Neural cell (in vitro differentiated cells): ENCODE measurements around the gene ATN1. TPM values are rescaled to one million over a fixed set of nuclear protein-coding genes. Genes with fewer than 3 reads are reported as not detected.

ENCODE experiments used
- H2AFZ ChIP-seq: fragments of 200-600, 300-800 bp; sonication (generic), shearing (Covaris generic); 2 replicates; pipeline ENCODE4 v1.6.0; 2014; ENCODE audit warnings: low read depth, mild to moderate bottlenecking, antibody characterized with exemption, low read length, moderate library complexity
- H3F3A ChIP-seq: fragments of 200-600 bp; shearing (Covaris generic); 2 replicates; pipeline ENCODE4 v1.6.1; 2016; ENCODE audit warnings: mild to moderate bottlenecking, moderate library complexity, mixed read lengths, antibody characterized with exemption, low read length; ENCODE audit not compliant: insufficient read depth, poor library complexity, severe bottlenecking
- H3K27ac ChIP-seq: fragments of 200-600, 300-800 bp; sonication (generic), shearing (Covaris generic); 2 replicates; pipeline ENCODE4 v1.5.1; 2014; ENCODE audit warnings: mild to moderate bottlenecking, low read length, moderate library complexity
- H3K27me3 ChIP-seq: fragments of 300-800, 200-600 bp; sonication (generic), shearing (Covaris generic); 2 replicates; pipeline ENCODE4 v1.6.0; 2014; ENCODE audit warnings: mild to moderate bottlenecking, low read depth, low read length, moderate library complexity; ENCODE audit not compliant: insufficient read depth
- H3K36me3 ChIP-seq: fragments of 300-800, 200-600 bp; sonication (generic), shearing (Covaris generic); 2 replicates; pipeline ENCODE4 v1.5.1; 2014; ENCODE audit warnings: mild to moderate bottlenecking, antibody characterized with exemption, low read length, moderate library complexity; ENCODE audit not compliant: insufficient read depth
- H3K4me2 ChIP-seq: fragments of 300-800, 200-600 bp; sonication (generic), shearing (Covaris generic); 2 replicates; pipeline ENCODE4 v1.6.0; 2014; ENCODE audit warnings: mild to moderate bottlenecking, low read length
- H3K4me3 ChIP-seq: fragments of 300-800, 200-600 bp; sonication (generic), shearing (Covaris generic); 2 replicates; pipeline ENCODE4 v1.5.1; 2014; ENCODE audit warnings: mild to moderate bottlenecking, low read length, moderate library complexity
- H3K79me2 ChIP-seq: fragments of 200-600 bp; shearing (Covaris generic); replicated peaks from 2 replicates; pipeline ENCODE4 v1.6.0; 2014; ENCODE audit warnings: mild to moderate bottlenecking, low read length, moderate library complexity; ENCODE audit not compliant: insufficient read depth
- H3K9ac ChIP-seq: fragments of 300-800, 200-600 bp; sonication (generic), shearing (Covaris generic); 2 replicates; pipeline ENCODE4 v1.6.1; 2016; ENCODE audit warnings: mild to moderate bottlenecking, low read length, mixed read lengths
- H3K9me2 ChIP-seq: fragments of 200-600 bp; shearing (Covaris generic); 2 replicates; pipeline ENCODE4 v1.6.1; 2016; ENCODE audit warnings: mild to moderate bottlenecking, low read length, mixed read lengths; ENCODE audit not compliant: insufficient read depth
- H3K9me3 ChIP-seq: fragments of 200-600, 300-800 bp; sonication (generic), shearing (Covaris generic); 2 replicates; pipeline ENCODE4 v1.6.1; 2016; ENCODE audit warnings: mild to moderate bottlenecking, mixed run types, low read length, moderate library complexity, mixed read lengths
- H4K20me1 ChIP-seq: fragments of 200-600 bp; shearing (Covaris generic); 2 replicates; pipeline ENCODE4 v1.6.1; 2016; ENCODE audit warnings: mild to moderate bottlenecking, mixed run types; ENCODE audit not compliant: insufficient read depth
- EP300 ChIP-seq: fragments of 450-650 bp; conservative IDR thresholded peaks from 2 replicates; pipeline ENCODE4 v1.6.1; 2014; ENCODE audit warnings: antibody characterized with exemption, mild to moderate bottlenecking, moderate library complexity; ENCODE audit not compliant: poor library complexity, severe bottlenecking
- EZH2 ChIP-seq: fragments of 200-600, 300-800 bp; shearing (Covaris generic), sonication (generic); IDR thresholded peaks from 2 replicates; pipeline ENCODE4 v1.6.1; 2014; ENCODE audit warnings: antibody characterized with exemption, low read length, borderline replicate concordance, mild to moderate bottlenecking; ENCODE audit not compliant: insufficient read depth, poor library complexity, severe bottlenecking
- MXI1 ChIP-seq: fragments of 450-650 bp; conservative IDR thresholded peaks from 2 replicates; pipeline ENCODE4 v1.6.1; 2014; ENCODE audit warnings: antibody characterized with exemption, mild to moderate bottlenecking; ENCODE audit not compliant: poor library complexity, severe bottlenecking
- POLR2AphosphoS5 ChIP-seq: IDR thresholded peaks from 2 replicates; pipeline ENCODE4 v1.6.1; 2012
- RAD21 ChIP-seq: fragments of 450-650 bp; conservative IDR thresholded peaks from 2 replicates; pipeline ENCODE4 v1.6.1; 2014; ENCODE audit warnings: antibody characterized with exemption, mild to moderate bottlenecking, moderate library complexity
- SMC3 ChIP-seq: fragments of 450-650 bp; conservative IDR thresholded peaks from 2 replicates; pipeline ENCODE4 v1.6.1; 2014; ENCODE audit warnings: antibody characterized with exemption, mild to moderate bottlenecking, moderate library complexity; ENCODE audit not compliant: poor library complexity
- TAF1 ChIP-seq: IDR thresholded peaks from 2 replicates; pipeline ENCODE4 v1.6.1; 2012; ENCODE audit warnings: low read depth
- polyA plus RNA-seq: library from polyadenylated mRNA; depleted of rRNA; stranded (reverse); fragments of >200 nt; gene quantifications from 2 replicates; pipeline ENCODE4 v1.2.3, GENCODE V29; 2014
- TF ChIP-seq, protein P1 (sequence below): fragments of 450-650 bp; IDR thresholded peaks from 2 replicates; pipeline ENCODE4 v1.5.1; 2014; ENCODE audit warnings: antibody characterized with exemption, mild to moderate bottlenecking, moderate library complexity; ENCODE audit not compliant: poor library complexity, severe bottlenecking
- TF ChIP-seq, protein P2 (sequence below): IDR thresholded peaks from 2 replicates; pipeline ENCODE4 v1.6.1; 2012; ENCODE audit warnings: borderline replicate concordance

The ATN1 gene
- polyA plus RNA-seq, 1 donor from 2014 or later, result 9.2 TPM

DNA sequence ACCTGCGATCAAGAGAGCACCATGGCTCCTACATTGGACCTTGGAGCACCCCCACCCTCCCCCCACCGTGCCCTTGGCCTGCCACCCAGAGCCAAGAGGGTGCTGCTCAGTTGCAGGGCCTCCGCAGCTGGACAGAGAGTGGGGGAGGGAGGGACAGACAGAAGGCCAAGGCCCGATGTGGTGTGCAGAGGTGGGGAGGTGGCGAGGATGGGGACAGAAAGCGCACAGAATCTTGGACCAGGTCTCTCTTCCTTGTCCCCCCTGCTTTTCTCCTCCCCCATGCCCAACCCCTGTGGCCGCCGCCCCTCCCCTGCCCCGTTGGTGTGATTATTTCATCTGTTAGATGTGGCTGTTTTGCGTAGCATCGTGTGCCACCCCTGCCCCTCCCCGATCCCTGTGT is 14.0 kb downstream of the ATN1 start (continued):
- TF ChIP-seq, protein P1, sequence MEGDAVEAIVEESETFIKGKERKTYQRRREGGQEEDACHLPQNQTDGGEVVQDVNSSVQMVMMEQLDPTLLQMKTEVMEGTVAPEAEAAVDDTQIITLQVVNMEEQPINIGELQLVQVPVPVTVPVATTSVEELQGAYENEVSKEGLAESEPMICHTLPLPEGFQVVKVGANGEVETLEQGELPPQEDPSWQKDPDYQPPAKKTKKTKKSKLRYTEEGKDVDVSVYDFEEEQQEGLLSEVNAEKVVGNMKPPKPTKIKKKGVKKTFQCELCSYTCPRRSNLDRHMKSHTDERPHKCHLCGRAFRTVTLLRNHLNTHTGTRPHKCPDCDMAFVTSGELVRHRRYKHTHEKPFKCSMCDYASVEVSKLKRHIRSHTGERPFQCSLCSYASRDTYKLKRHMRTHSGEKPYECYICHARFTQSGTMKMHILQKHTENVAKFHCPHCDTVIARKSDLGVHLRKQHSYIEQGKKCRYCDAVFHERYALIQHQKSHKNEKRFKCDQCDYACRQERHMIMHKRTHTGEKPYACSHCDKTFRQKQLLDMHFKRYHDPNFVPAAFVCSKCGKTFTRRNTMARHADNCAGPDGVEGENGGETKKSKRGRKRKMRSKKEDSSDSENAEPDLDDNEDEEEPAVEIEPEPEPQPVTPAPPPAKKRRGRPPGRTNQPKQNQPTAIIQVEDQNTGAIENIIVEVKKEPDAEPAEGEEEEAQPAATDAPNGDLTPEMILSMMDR, result no peak

DNA sequence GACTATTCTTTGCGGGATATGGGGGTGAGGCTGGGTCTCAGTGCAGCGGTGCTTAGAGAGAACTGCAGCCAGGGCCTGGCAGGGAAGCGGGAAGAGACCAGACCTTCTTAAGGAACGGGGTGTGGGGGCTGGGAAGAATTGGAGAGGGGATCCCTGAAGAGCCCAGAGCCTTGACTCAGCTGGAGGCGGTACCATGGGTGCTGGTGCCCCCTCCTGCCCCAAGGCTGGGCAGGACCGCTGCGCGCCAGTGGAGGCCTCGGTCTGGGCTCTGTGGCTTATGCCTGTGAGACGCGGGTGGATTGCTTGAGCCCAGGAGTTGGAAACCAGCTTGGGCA is 14.5 kb downstream of the ATN1 start:
- H4K20me1 ChIP-seq, result no peaks in the 10 kb centered on the region
- TF ChIP-seq TAF1 (no peak), EP300 (no peak), SMC3 (no peak), EZH2 (no peak), MXI1 (no peak), RAD21 (no peak), POLR2AphosphoS5 (no peak)
- TF ChIP-seq, protein P1, result no peak
- TF ChIP-seq, protein P2, sequence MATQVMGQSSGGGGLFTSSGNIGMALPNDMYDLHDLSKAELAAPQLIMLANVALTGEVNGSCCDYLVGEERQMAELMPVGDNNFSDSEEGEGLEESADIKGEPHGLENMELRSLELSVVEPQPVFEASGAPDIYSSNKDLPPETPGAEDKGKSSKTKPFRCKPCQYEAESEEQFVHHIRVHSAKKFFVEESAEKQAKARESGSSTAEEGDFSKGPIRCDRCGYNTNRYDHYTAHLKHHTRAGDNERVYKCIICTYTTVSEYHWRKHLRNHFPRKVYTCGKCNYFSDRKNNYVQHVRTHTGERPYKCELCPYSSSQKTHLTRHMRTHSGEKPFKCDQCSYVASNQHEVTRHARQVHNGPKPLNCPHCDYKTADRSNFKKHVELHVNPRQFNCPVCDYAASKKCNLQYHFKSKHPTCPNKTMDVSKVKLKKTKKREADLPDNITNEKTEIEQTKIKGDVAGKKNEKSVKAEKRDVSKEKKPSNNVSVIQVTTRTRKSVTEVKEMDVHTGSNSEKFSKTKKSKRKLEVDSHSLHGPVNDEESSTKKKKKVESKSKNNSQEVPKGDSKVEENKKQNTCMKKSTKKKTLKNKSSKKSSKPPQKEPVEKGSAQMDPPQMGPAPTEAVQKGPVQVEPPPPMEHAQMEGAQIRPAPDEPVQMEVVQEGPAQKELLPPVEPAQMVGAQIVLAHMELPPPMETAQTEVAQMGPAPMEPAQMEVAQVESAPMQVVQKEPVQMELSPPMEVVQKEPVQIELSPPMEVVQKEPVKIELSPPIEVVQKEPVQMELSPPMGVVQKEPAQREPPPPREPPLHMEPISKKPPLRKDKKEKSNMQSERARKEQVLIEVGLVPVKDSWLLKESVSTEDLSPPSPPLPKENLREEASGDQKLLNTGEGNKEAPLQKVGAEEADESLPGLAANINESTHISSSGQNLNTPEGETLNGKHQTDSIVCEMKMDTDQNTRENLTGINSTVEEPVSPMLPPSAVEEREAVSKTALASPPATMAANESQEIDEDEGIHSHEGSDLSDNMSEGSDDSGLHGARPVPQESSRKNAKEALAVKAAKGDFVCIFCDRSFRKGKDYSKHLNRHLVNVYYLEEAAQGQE, result no peak
- H3K27me3 ChIP-seq, result no peaks in the 10 kb centered on the region
- no peak overlapping the region for H2AFZ ChIP-seq
- H3K9me3 ChIP-seq, result no peaks in the 10 kb centered on the region
- H3K4me3 ChIP-seq, result no peak overlapping the region
- H3F3A ChIP-seq, result peaks cover 7% of the 10 kb centered on the region
- H3K36me3 ChIP-seq, result no peaks in the 10 kb centered on the region
- no peak overlapping the region for H3K9ac ChIP-seq
- H3K79me2 ChIP-seq, result no peaks in the 10 kb centered on the region
- H3K4me2 ChIP-seq, result no peak overlapping the region
- no peaks in the 10 kb centered on the region for H3K9me2 ChIP-seq
- H3K27ac ChIP-seq, result peak overlapping the region; percentile 8

DNA sequence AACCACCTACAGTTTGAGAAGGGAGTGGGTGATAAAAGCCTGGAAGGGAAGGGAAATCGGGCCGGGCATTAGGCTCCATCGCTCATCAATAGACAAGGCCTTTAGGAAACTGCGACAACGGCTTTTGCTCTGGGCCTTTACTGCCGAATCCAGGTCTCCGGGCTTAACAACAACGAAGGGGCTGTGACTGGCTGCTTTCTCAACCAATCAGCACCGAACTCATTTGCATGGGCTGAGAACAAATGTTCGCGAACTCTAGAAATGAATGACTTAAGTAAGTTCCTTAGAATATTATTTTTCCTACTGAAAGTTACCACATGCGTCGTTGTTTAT is 15.6 kb downstream of the ATN1 start:
- Histone ChIP-seq H3K9me2 (no peaks in the 10 kb centered on the region), H3K4me2 (peak overlapping the region; percentile 52), H3K9ac (peak overlapping the region; percentile 92), H3K9me3 (no peaks in the 10 kb centered on the region), H3F3A (peaks cover 6% of the 10 kb centered on the region), H3K27ac (peak overlapping the region; percentile 94), H3K79me2 (no peaks in the 10 kb centered on the region), H3K27me3 (no peaks in the 10 kb centered on the region), H3K36me3 (no peaks in the 10 kb centered on the region), H3K4me3 (peak overlapping the region; percentile 83), H4K20me1 (no peaks in the 10 kb centered on the region), H2AFZ (no peak overlapping the region)
- no peak for TF ChIP-seq RAD21
- TF ChIP-seq EP300, result peak; percentile 26
- TF ChIP-seq MXI1, result no peak
- no peak for TF ChIP-seq SMC3
- TF ChIP-seq, protein P1, result no peak
- TF ChIP-seq POLR2AphosphoS5, result no peak
- no peak for TF ChIP-seq TAF1
- TF ChIP-seq EZH2, result no peak
